HG02623 (cell line): Measurements from ENCODE around the gene ST14.

Source experiments
- ATAC-seq: cut with Tn5 transposase; IDR thresholded peaks from one replicate; pipeline ENCODE4 v1.9.1; 2021; ENCODE audit warnings: moderate library complexity; ENCODE audit not compliant: unreplicated experiment

The ST14 gene

GRCh38 chr11:130159657-130160497 is at the start of gene ST14:
ST14 (plus strand) TSS chr11:130159782; CDS start chr11:130159980, 198 bp downstream.
- ATAC-seq, result peak; percentile 55

GRCh38 chr11:130110339-130111108 is 49.1 kb upstream of the ST14 start:
- no peak for ATAC-seq

- ATAC-seq, result no peak
Measured at GRCh38 chr11:130112071-130112830, 47.3 kb upstream of the ST14 start.

GRCh38 chr11:130114281-130114680 is 45.3 kb upstream of the ST14 start:
- no peak for ATAC-seq

GRCh38 chr11:130114726-130115125 is 44.9 kb upstream of the ST14 start:
- no peak for ATAC-seq

GRCh38 chr11:130115218-130115617 is 44.4 kb upstream of the ST14 start:
- ATAC-seq, result no peak

- ATAC-seq, result peak; percentile 85
Measured at GRCh38 chr11:130118165-130118564, 41.4 kb upstream of the ST14 start.

GRCh38 chr11:130118636-130119387 is 40.8 kb upstream of the ST14 start:
- peak; percentile 54 for ATAC-seq

GRCh38 chr11:130120045-130120444 is 39.5 kb upstream of the ST14 start:
- ATAC-seq, result no peak

GRCh38 chr11:130121445-130121978 is 38.1 kb upstream of the ST14 start:
- no peak for ATAC-seq

GRCh38 chr11:130122141-130122575 is 37.4 kb upstream of the ST14 start:
- no peak for ATAC-seq

- no peak for ATAC-seq
Measured at GRCh38 chr11:130123414-130124040, 36.1 kb upstream of the ST14 start.

GRCh38 chr11:130124096-130124495 is 35.5 kb upstream of the ST14 start:
- ATAC-seq, result no peak

- no peak for ATAC-seq
Measured at GRCh38 chr11:130125638-130126037, 33.9 kb upstream of the ST14 start.

GRCh38 chr11:130126516-130126915 is 33.1 kb upstream of the ST14 start:
- no peak for ATAC-seq

- ATAC-seq, result no peak
Measured at GRCh38 chr11:130127509-130127908, 32.1 kb upstream of the ST14 start.

GRCh38 chr11:130128626-130129025 is 31.0 kb upstream of the ST14 start:
- ATAC-seq, result no peak

- ATAC-seq, result no peak
Measured at GRCh38 chr11:130129922-130130321, 29.7 kb upstream of the ST14 start.

- no peak for ATAC-seq
Measured at GRCh38 chr11:130131961-130132850, 27.4 kb upstream of the ST14 start.
